Peyer's patch (tissue), 4 donors: ENCODE data around the gene ZNF784. TPM values are rescaled to one million over a fixed set of nuclear protein-coding genes. Genes with fewer than 3 reads are reported as not detected.
A peak's percentile ranks its signal among the peaks of the same experiment; 100 is the strongest.

ENCODE experiments used
- DNase-seq, 3 donors: peaks; one replicate each; pipeline ENCODE4 v3.0.0-alpha.2; 2017 to 2019
- H3K27ac ChIP-seq, 4 donors: fragments of 200-600 bp; sonication (generic); one replicate each; pipeline ENCODE4 v1.5.1; 2016 to 2019
- H3K27me3 ChIP-seq, 2 donors: fragments of 200-600 bp; sonication (generic); one replicate each; pipeline ENCODE4 v1.5.1; 2019
- H3K36me3 ChIP-seq, 3 donors: fragments of 200-600 bp; sonication (generic); one replicate each; pipeline ENCODE4 v1.5.1; 2016 to 2019
- H3K4me1 ChIP-seq, 4 donors: fragments of 200-600 bp; sonication (generic); one replicate each; pipeline ENCODE4 v1.5.1; 2016 to 2019
- H3K4me3 ChIP-seq, 4 donors: fragments of 200-600 bp; sonication (generic); 1 replicate in 3 of 4; 2 replicates in 1 of 4; pipeline ENCODE4 v1.5.1; 2016 to 2019; ENCODE audit warnings: mild to moderate bottlenecking in 1 of 4
- H3K9me3 ChIP-seq, 4 donors: fragments of 200-600 bp; sonication (generic); one replicate each; pipeline ENCODE4 v1.5.1; 2016 to 2019; ENCODE audit warnings: mild to moderate bottlenecking in 1 of 4
- CTCF ChIP-seq, 6 experiments: fragments of 450-650 bp in 4 of 6; fragments of 200-600 bp in 2 of 6; sonication (generic) in 1 of 6; IDR thresholded peaks; one replicate each; pipeline ENCODE4 v1.5.1; 2017 to 2019; ENCODE audit warnings: antibody characterized with exemption in 6 of 6, mild to moderate bottlenecking in 3 of 6, moderate library complexity in 1 of 6
- POLR2A ChIP-seq, 2 donors: fragments of 450-650 bp; IDR thresholded peaks; one replicate each; pipeline ENCODE4 v1.5.1; 2017; ENCODE audit warnings: antibody characterized with exemption in 2 of 2, mild to moderate bottlenecking in 2 of 2, moderate library complexity in 2 of 2
- total RNA-seq, 4 donors: library from RNA; depleted of rRNA; stranded (reverse); fragments of >200 nt; gene quantifications; one replicate each; pipeline ENCODE4 v1.1.0, GENCODE V29; 2016

ZNF784 gene
- total RNA-seq, 4 donors from 2014 or later = 6.0 to 18.3 (median 12.3) TPM

DNA sequence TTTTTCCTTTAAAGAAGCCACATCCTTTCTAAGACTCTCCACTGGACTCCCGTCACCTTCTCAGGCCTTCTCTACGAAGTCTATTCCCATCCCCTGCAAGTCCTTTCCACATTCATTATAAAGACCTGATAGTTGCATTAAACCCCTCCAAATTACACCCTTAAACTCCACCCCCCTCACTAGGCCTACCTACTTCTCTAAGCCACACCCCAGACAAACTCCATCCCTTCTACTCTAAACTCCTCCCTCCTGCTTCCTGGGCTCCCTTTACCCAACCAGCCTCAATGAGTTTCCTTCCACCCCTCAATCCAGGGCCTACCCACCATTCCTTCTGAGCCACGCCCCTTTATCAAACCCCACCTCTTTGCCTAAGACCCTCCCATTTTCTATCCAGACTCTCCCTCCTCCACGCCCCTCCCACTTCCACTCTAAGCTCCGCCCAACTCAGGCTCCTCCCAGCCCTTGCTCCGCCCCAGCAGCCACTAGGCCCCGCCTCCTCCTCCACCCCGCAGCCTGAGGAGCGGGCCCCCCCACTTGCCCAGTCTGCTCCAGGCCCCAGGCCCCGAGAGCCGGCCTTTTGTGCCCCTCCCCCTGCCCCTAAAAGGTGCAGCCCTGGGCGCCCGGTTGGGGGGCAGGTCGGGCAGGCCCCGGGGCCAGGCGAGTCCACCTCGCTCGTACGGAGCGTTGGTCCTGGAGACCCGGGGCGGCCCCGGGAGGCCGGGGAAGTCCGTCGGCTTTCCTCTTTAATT, 25.5 kb downstream of the ZNF784 start:
- Histone ChIP-seq H3K9me3 (no peaks in the 10 kb centered on the region), H3K27me3 (no peaks in the 10 kb centered on the region), H3K4me3 (peak overlapping the region; percentile 61 to 99 (median 72)), H3K4me1 (peaks cover 0 to 19% (median 5%) of the 10 kb centered on the region in 4 donors), H3K27ac (peak overlapping the region; percentile 96 to 98 (median 96)), H3K36me3 (peaks cover 0 to 29% (median 0%) of the 10 kb centered on the region in 3 donors)
- peak; percentile 90 to 96 (median 96) for DNase-seq
- no peak for TF ChIP-seq CTCF (IDR thresholded peaks at IDR 0.05)
- TF ChIP-seq POLR2A (IDR thresholded peaks at IDR 0.05) = peak; percentile 42 to 61

DNA sequence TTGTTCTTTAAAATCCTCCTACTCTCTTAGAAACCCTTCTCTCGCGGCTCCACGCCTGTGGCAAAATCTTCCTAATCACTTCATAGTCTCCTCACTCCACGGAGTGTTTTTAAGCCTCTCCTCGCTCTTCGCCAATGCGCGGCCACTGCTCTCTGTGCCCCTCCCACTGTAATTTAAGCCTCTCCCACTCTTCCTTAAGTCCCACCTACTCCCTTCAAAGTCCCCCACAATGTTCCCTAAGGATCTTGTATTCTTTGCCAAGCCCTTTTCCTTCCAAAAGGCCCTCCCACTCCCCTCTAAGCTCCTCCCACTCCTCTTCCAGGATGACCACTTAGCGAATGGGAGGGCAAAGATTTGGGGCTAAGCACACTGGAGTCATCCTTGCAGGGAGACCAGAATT, 26.3 kb downstream of the ZNF784 start:
- Histone ChIP-seq H3K36me3 (peaks cover 0 to 29% (median 0%) of the 10 kb centered on the region in 3 donors), H3K9me3 (no peaks in the 10 kb centered on the region), H3K4me1 (peaks cover 0 to 14% (median 5%) of the 10 kb centered on the region in 4 donors), H3K4me3 (no peak overlapping the region), H3K27ac (no peak overlapping the region), H3K27me3 (no peaks in the 10 kb centered on the region)
- TF ChIP-seq CTCF (IDR thresholded peaks at IDR 0.05) (no peak), POLR2A (IDR thresholded peaks at IDR 0.05) (no peak)
- peak in 1 of 3 donors; percentile 30 for DNase-seq

DNA sequence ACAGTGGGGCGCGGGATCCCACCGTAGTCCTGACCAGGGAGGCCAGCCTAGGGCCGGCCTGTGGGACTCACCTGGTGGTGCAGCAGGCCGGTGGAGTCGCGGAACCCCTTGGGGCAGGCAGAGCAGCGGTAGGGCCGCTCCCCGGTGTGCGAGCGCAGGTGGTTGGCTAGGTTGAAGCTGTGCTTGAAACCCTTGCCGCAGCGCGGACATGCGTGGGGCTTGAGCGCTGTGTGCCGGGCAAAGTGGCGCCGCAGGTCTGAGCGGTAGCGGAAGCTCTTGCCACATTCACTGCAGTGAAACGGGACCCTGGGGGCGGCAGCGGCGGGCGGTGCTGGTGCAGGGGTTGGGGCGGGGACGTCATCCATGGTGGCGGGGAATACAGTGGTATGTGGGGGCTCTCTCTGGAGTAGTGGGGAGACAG, 26.9 kb downstream of the ZNF784 start:
- Histone ChIP-seq H3K27ac (no peak overlapping the region), H3K4me3 (no peak overlapping the region), H3K27me3 (no peaks in the 10 kb centered on the region), H3K9me3 (no peaks in the 10 kb centered on the region), H3K4me1 (peaks cover 0 to 14% (median 5%) of the 10 kb centered on the region in 4 donors), H3K36me3 (peaks cover 0 to 32% (median 0%) of the 10 kb centered on the region in 3 donors)
- no peak for TF ChIP-seq CTCF (IDR thresholded peaks at IDR 0.05)
- no peak for TF ChIP-seq POLR2A (IDR thresholded peaks at IDR 0.05)
- DNase-seq = no peak

- peaks cover 0 to 7% (median 5%) of the 10 kb centered on the region in 4 donors for H3K4me1 ChIP-seq
- no peaks in the 10 kb centered on the region for H3K27me3 ChIP-seq
- peaks cover 0 to 39% (median 0%) of the 10 kb centered on the region in 3 donors for H3K36me3 ChIP-seq
- DNase-seq = no peak
- TF ChIP-seq CTCF (IDR thresholded peaks at IDR 0.05) (no peak), POLR2A (IDR thresholded peaks at IDR 0.05) (no peak)
- H3K27ac ChIP-seq = no peak overlapping the region
- H3K9me3 ChIP-seq = no peaks in the 10 kb centered on the region
- H3K4me3 ChIP-seq = no peak overlapping the region
Observed at GRCh38 chr19:55596304-55596703, 28.1 kb downstream of the ZNF784 start.

DNA sequence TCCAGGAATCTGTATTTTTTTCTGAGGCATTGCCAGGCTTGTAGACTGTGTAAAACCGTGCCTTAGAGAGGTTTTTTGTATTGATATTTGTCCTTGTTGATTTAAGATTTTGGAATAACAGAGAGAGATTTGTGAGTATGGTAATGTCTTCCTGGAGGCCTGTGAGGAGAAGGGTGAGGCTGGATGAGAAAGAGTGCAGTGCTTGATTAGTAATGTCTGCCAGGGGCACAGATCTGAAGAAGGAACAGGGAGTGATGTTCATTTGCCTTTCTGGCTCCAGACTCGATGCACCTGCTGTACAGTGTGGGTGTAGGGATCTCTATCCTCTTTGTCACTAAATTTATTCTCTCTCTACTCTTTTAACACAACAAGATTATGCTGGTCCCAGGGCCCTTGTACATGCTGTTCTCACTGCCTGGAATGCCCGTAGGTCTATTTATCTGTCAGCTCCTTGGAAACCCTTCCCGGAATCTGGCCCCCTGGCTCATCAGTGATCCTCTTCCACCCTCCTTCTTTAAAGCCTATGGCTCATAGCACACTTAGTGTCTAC, 29.3 kb downstream of the ZNF784 start:
- H3K27me3 ChIP-seq = no peaks in the 10 kb centered on the region
- H3K36me3 ChIP-seq = peaks cover 0 to 39% (median 0%) of the 10 kb centered on the region in 3 donors
- no peaks in the 10 kb centered on the region for H3K9me3 ChIP-seq
- no peak overlapping the region for H3K4me3 ChIP-seq
- no peaks in the 10 kb centered on the region for H3K4me1 ChIP-seq
- TF ChIP-seq POLR2A (IDR thresholded peaks at IDR 0.05) (no peak), CTCF (IDR thresholded peaks at IDR 0.05) (no peak)
- no peak for DNase-seq
- H3K27ac ChIP-seq = no peak overlapping the region
